Measurements from ENCODE around the gene OSBPL2. TPM values are rescaled to one million over a fixed set of nuclear protein-coding genes. Genes with fewer than 3 reads are reported as not detected.

Gene OSBPL2
- total and polyA plus RNA-seq, 3 donors from 2014 or later: 48.5 to 57.2 (median 49.8) TPM

- no peaks in the 10 kb centered on the region for H3K27me3 ChIP-seq
- TF ChIP-seq CTCF (IDR thresholded peaks at IDR 0.05) (no peak), POLR2A (IDR thresholded peaks at IDR 0.05) (no peak)
- intact Hi-C loops (cut with DNase I; ENCODE audit: low total_unique reads): no loop called here
- 94 to 97% methylated on average over 8 of the region's 8 CpGs for whole genome bisulfite sequencing, 2 donors
- no peak overlapping the region for H3K4me3 ChIP-seq
- H3K4me1 ChIP-seq: peaks cover 3% of the 10 kb centered on the region
- H3K36me3 ChIP-seq (ENCODE audit: low read depth, missing control alignments): no peaks in the 10 kb centered on the region
- no peak for DNase-seq
- no peak overlapping the region for H3K27ac ChIP-seq
- no peaks in the 10 kb centered on the region for H3K9me3 ChIP-seq
Observed at GRCh38 chr20:62259294-62259565, 20.9 kb downstream of the OSBPL2 start.

- TF ChIP-seq POLR2A (IDR thresholded peaks at IDR 0.05): no peak
- no peak for TF ChIP-seq CTCF (IDR thresholded peaks at IDR 0.05)
- no peak overlapping the region for H3K4me3 ChIP-seq
- intact Hi-C loops (cut with DNase I; ENCODE audit: low total_unique reads): no loop called here
- H3K36me3 ChIP-seq (ENCODE audit: low read depth, missing control alignments): no peaks in the 10 kb centered on the region
- WGBS, 2 donors: 94 to 98% methylated on average over 10 of the region's 10 CpGs
- no peak overlapping the region for H3K27ac ChIP-seq
- H3K27me3 ChIP-seq: no peaks in the 10 kb centered on the region
- no peaks in the 10 kb centered on the region for H3K9me3 ChIP-seq
- DNase-seq: no peak
- H3K4me1 ChIP-seq: peaks cover 3% of the 10 kb centered on the region
Observed at GRCh38 chr20:62262064-62262463, 23.7 kb downstream of the OSBPL2 start.

GRCh38 chr20:62263396-62263795 lies 25.1 kb downstream of the OSBPL2 start:
- H3K36me3 ChIP-seq (ENCODE audit: low read depth, missing control alignments): no peaks in the 10 kb centered on the region
- H3K4me1 ChIP-seq: peaks cover 3% of the 10 kb centered on the region
- H3K27me3 ChIP-seq: no peaks in the 10 kb centered on the region
- H3K4me3 ChIP-seq: no peak overlapping the region
- DNase-seq: no peak
- H3K9me3 ChIP-seq: no peaks in the 10 kb centered on the region
- H3K27ac ChIP-seq: no peak overlapping the region
- 94 to 95% methylated on average over 10 to 14 of the region's 14 CpGs for WGBS, 2 donors
- no peak for TF ChIP-seq POLR2A (IDR thresholded peaks at IDR 0.05)
- no peak for TF ChIP-seq CTCF (IDR thresholded peaks at IDR 0.05)
- intact Hi-C loops (cut with DNase I; ENCODE audit: low total_unique reads): no loop called here

- no peak overlapping the region for H3K27ac ChIP-seq
- DNase-seq: no peak
- no peaks in the 10 kb centered on the region for H3K36me3 ChIP-seq (ENCODE audit: low read depth, missing control alignments)
- 97 to 100% methylated on average over 1 of the region's 1 CpG for WGBS, 2 donors
- intact Hi-C loops (cut with DNase I; ENCODE audit: low total_unique reads): no loop called here
- no peaks in the 10 kb centered on the region for H3K9me3 ChIP-seq
- TF ChIP-seq POLR2A (IDR thresholded peaks at IDR 0.05) (no peak), CTCF (IDR thresholded peaks at IDR 0.05) (no peak)
- H3K4me1 ChIP-seq: peaks cover 13% of the 10 kb centered on the region
- no peak overlapping the region for H3K4me3 ChIP-seq
- H3K27me3 ChIP-seq: no peaks in the 10 kb centered on the region
Observed at GRCh38 chr20:62265365-62265764, 27.0 kb downstream of the OSBPL2 start.

- H3K4me3 ChIP-seq: no peak overlapping the region
- H3K4me1 ChIP-seq: peaks cover 13% of the 10 kb centered on the region
- no peaks in the 10 kb centered on the region for H3K27me3 ChIP-seq
- intact Hi-C loops (cut with DNase I; ENCODE audit: low total_unique reads): no loop called here
- no peaks in the 10 kb centered on the region for H3K36me3 ChIP-seq (ENCODE audit: low read depth, missing control alignments)
- TF ChIP-seq CTCF (IDR thresholded peaks at IDR 0.05): no peak
- no peak for TF ChIP-seq POLR2A (IDR thresholded peaks at IDR 0.05)
- H3K9me3 ChIP-seq: no peaks in the 10 kb centered on the region
- H3K27ac ChIP-seq: no peak overlapping the region
- peak; percentile 26 for DNase-seq
- WGBS, 2 donors: 70 to 86% methylated on average over 10 of the region's 10 CpGs
Observed at GRCh38 chr20:62266340-62266739, 28.0 kb downstream of the OSBPL2 start.

Measured in testis (tissue), 3 donors.